HG03571 (cell line): ENCODE measurements around the gene WDR35.
"Not testable (repeated sequence)": the region's sequence is repeated elsewhere in the genome, so short reads cannot be mapped to it uniquely, and the experiment has no call there.

Experiments
- ATAC-seq: cut with Tn5 transposase; IDR thresholded peaks from one replicate; pipeline ENCODE4 v1.9.1; 2021; ENCODE audit not compliant: unreplicated experiment

WDR35 gene

DNA sequence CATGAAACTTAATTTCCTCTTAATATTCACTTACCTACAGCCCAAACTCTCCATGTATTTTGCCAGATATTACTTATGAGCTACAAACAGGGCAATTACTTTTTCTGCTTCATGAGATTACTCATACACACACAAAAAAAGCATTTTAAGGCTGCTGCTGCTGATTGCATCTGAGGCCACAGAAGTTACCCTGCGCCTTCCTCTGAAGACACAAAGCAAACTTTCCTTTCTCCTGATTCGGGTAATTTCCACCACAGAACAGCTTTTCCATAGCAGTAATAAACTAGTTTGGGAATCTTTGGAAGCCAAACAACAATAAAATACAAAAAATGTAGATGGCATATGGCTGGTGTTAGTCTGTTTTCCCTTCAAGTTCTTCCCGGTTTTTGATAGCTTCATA, 94.4 kb downstream of the WDR35 start:
- no peak for ATAC-seq

DNA sequence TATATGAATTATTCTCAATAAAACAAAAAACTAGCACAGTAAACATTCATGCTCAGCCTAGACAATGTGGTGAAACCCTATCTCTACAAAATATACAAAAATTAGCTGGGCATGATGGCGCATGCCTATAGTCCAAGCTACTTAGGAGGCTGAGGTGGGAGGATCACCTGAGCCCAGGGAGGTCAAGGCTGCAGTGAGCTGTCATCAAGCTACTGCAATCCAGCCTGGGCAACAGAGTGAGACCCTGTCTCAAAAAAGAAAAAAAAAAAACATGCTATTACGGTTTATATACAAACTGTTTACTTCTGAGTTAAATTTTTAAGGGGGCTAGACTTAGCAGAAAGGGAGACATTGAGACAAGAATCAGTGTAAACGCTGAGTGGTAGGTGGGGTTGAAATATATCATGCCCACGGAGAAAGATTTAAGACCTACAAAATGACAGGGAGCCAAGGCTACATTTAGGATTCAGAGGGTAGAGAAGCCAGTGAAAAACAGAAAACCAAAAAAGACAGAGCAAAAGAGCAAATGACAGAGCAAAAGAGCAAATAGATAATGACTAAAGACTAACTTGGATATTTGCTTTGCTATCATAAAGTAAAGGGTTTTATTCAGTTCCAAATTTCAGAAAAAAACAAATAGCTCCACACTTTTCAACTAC, 95.6 kb downstream of the WDR35 start:
- ATAC-seq: peak; percentile 14

DNA sequence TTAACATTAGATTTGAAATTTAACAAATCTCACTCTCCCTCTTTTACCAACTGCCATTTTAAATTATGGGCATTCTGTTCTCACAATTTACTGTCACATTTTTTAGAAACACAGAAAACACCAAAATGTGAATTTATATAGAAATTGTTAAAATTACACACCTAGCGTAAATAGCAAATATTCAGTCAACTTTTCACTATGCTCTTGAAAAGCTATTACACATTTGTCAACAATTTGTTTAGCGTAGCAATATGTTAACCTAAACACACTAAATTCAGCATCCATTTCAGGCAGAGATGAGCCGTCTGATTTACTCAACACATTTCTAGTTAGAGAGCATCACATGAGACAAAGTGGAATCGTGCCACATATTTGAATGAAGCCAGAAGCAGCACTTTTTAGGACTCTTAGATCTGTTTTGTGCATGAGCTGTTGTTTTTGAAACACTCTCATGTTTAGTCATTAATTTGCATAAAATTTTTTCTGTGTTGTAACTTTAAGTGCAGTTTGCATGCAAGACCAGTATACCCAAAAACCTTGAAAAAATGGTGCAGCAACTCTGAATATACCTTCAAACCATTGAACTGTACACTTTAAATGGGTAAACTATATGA, 96.3 kb downstream of the WDR35 start:
- peak; percentile 82 for ATAC-seq

DNA sequence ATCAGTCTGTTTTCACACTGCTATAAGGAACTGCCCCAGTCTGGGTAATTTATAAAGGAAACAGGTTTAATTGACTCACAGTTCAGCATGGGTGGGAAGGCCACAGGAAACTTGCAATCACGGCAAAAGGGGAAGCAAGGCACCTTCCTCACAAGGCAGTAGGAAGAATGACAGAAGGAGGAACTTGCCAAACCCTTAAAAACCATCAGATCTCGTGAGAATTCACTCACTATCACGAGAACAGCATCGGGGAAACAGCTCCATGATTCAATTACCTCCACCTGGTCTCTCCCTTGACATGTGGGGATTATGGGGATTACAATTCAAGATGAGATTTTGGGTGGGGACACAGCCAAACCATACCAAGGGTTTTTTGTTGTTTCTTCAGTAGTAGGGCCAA, 97.9 kb downstream of the WDR35 start:
- not testable (repeated sequence) for ATAC-seq

DNA sequence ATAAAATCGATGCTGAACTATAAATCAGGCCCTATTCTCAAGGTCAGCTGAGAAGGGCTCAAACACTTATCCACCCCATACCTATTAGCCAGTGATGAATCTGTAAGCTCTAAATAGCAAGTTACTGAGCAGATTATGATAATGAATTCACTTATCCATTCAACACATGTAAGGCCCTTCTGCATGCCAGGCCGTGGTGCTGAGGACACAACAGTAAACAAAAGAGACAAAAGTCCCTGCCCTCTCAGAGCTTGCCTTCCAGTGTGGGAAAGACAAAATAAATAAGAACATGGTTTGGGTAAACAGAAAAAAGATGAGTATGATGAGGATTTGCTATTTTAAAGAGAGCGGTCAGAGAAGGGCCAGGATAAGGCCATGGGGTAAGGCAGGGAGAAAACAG, 99.8 kb downstream of the WDR35 start:
- no peak for ATAC-seq

DNA sequence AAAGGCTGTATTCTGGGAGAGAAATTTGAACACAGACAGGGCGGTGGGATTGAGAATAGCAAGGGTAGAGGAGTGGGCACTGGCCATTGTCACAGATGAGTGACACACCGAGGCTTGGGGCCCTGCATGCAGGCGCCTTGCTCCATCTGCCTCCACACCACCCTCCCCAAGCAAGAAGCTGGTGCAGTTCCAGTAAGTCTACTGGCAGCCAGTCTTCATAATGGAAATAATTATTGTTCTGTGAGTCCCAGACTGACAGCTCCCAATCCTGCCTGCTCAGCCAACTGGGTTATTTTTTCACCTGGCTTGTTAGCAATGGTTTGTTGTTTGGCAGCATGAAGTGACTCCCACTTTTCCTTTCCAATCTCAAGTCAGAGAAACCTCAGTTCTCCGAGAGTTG, 101.1 kb downstream of the WDR35 start:
- ATAC-seq: no peak

DNA sequence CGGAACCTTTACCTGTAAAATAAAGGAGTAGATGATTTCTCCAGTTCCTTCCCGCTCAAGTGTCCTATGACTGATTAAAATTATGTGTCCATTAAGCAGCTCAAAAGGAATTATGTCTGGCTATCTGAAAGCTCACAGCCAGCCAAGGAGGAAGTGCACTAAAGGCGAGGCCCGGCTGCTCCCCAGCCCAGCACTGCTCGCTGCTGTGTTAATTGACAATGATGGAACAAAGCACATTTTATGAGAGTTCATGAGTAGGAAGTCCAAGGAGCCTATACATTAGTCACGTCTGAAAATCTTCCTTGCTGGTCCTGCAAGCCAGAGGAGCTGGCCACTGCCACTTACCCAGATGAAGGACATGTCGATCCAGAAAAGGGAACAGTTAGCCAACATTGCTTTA, 102.4 kb downstream of the WDR35 start:
- no peak for ATAC-seq

DNA sequence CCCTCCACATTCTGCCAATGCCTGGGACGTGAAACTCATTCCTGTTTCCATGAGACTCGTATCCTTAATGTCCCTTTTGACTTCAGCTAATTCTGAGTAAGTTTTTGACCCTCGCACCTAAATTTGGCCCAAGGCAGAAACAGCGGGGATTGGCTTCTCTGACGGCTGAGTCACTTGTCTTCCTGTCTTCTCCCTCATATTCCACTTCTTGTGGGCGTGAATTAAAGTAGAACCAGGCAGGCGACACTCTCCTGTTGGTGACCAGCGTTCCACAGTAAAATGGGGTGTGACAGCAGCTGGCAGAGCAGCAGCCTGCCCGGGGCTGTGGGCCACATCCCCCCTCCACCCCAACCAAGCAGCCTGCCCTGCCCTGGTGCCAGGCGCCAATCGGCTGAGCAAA, 103.6 kb downstream of the WDR35 start:
- no peak for ATAC-seq

DNA sequence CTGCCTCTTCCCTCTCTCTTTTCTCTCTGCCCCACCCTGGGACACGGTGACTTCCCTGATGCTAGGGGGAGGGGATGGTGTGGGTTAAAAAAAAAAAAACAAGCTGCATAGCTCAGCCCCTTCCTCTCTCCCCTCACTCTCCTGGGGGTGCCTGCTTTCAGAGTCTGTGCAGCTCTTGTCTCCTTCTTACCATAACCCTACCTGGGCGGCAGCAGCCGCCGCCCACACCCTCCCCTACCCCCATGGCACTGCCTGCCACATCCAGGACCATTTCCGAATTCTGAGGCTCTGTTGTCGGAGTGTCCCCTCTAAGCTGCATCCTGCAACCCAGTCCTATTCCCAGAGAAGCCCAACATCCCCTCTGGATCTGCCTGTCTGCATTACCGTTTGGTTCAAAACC, 104.1 kb downstream of the WDR35 start:
- ATAC-seq: no peak

DNA sequence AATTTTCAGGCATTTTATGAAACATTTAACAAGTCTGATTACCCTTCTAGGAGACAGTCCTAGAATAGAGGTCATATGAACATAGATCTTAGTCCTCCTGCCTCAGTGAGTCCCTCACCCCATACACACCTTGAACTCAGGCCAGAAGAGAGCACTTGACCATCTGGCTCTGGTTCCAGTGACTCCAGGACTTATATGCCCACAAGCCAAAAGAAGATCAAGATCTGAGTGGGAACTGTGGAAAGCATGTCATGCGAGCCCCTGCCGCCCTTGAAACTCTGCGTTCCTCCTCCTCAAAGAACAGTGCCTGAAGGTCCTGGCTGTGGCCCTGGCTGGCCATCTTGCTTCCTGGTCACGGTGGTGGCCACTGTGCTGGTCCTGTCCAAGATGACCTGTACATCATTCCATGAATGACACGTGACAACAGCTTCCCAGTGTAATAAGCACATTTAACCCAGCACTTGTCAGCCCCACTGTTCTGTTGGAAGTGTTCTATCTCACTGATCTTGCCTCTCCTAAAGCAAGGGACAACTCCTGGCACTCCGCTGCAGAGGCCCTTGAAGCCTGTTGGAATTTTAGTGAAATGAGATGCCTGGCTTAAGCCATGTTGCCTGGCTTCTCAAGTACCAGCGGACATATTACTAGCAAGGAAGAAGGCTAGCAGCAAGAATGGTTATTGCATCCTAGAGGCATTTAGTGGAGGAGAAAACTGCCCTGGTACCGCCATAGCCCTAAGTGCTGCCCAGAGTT, 105.8 kb downstream of the WDR35 start:
- ATAC-seq: no peak

DNA sequence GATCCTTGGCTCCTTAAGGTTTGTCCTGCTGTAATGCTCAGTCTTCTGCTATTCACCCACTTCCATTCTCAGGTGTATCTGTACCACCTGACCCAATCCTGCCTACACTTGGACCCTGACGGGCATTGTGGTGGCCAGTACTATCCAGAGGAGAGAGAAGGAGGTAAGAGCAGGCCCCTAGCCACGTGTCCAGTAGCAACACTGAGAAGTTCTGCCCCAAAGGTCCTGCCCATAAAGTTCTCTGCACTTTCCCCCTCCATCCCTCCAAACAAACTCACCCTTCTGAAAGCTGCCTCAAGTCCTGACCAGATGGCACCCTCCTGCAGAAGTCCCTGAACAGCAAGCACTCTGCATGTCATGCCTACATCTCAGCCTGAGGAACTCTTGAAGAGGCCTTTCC, 106.4 kb downstream of the WDR35 start:
- no peak for ATAC-seq

DNA sequence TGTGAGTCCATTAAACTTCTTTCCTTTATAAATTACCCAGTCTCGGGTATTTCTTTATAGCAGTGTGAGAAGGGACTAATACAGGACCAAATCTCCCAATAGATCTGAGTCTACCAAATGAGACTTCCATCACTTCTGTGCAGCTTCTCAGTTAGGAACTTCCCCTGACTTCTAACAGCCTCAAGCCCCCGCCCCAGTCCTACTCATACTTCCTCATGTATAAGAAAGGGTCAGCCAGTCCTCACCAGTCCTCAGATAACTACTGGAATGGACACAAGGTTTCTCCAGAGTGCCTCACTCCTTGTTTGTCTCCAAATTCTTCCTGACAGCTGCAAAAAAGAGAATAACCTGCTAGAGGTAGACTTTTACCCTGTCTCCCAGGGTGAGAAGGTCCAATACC, 107.6 kb downstream of the WDR35 start:
- no peak for ATAC-seq

DNA sequence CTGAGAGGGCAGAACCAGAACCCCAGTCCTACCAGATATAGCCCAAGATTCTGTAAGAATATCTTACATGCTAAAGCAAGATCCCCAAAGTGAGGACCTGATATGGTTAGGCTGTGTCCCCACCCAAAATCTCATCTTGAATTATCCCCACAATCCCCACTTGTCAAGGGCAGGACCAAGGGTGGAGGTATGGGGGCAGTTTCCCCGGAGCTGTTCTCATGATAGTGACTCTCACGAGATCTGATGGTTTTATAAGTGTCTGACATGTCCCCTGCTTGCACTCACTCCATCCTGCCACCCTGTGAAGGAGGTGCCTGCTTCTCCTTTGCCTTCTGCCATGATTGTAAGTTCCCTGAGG, 108.0 kb downstream of the WDR35 start:
- no peak for ATAC-seq

DNA sequence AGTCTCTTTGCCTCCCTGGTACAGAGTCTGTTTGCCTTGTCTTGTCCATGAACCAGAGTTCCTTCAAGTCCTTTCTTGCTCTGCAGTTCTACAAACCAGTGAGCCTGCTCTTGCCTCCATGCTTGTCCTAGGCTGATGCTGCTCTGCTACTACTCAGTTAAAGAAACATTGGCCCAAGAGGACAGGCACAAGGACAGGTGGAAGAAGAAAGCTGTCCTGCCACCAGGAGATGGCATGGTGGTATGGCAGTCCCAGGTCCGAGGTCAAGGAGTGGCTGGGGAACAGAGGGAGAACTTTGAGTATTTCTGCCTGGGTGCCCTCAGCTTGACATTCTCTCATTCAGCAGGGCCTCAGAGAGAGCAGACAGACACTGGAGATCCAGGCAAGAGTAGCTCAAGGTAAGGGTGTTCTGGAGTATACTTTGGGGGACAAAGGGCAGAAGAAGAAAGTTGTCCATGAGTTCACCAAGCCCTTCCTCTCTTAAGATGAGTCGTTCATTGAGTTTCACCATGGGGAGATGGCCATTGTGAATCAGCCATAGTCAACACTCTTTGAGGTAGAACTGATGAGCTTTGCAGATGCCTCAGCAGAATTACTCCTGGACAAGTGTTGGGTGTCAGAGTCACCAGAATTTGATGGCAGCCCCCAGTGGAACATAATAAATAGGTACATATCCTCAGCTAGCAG, 108.5 kb downstream of the WDR35 start:
- no peak for ATAC-seq

DNA sequence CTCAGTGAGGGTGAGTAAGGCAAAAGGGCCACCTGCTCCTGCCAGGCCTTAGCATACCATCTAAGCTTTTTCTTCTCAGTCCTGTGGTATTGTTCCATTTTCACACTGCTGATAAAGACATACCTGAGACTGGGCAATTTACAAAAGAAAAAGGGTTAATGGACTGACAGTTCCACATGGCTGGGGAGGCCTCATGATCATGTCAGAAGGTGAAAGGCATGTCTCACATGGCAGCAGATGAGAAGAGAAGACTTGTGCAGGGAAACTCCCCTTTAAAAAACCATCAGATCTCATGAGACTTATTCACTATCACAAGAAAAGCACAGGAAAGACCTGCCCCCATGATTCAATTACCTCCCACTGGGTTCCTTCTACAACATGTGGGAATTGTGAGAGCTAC, 109.7 kb downstream of the WDR35 start:
- not testable (repeated sequence) for ATAC-seq

DNA sequence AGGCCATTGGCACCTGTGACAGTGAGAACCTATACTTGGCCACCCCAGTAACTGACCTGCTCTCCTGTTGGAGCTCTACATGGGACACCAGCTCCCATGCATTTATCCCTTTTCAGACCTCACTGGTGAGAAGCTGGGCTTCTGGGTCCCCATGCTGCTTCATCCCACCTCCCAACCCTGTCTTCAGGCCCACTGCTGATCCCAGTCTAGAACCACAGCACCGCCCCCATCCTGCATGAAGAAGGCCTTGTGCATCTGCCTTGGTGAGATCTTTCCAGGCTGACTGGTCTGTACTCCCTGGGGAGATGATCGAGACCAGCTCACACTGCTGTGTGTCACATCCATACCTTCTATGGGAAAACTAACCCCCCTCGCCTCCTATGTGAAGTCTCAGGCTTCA, 110.8 kb downstream of the WDR35 start:
- no peak for ATAC-seq

DNA sequence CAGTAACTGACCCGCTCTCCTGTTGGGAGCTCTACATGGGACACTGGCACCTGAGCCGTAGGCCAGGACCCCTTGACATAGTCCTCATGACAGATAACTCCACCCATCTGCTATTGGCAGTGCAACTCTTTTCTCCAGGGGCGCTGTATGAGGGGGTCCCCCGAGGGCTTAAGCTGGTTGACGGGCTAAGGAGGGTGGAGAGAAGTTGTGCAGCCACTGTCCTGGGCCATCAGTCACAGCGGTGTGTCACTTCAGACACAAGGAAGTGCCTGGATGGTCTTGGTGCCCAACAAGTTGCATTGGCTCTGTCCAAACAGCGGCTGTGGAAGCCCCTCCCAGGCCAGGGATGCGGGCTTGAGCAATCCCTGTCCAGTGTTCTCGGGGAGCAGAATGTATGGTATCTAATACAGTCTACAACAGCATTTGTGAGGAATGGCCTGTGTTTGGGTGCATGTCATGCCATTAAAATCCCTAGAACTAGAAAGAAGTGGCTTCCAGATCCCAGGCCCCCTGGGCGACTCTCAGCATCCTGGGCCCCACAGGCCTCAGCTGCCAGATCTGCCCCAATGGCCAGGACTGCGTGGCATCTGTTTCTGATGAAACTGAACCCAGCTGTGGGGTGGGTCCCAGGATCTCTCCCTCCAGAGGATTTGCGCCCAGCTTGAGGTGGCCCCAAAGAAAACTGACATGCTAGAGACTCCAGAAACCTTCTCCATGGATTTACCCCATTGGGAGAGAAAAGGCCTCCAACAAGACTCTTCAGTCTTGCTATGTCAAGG, 111.4 kb downstream of the WDR35 start:
- no peak for ATAC-seq

DNA sequence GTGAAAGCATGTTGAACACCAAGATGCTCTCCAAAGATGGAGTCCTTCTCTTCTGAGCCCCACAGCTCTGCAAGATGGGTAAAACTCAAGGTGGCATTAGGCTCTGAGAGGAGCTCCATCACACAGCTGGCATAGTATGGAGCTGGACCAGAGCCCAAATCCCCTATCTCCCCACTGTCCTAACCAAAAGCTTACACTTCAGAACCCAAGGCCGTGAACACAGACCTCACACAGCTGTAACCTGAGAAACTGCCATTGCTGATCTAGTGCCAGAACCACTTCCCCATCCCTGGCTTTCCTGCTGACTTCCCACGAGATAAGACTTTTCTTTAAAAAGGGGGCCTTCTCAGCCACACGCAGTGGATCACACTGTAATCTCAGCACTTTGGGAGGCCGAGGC, 113.2 kb downstream of the WDR35 start:
- ATAC-seq: no peak

DNA sequence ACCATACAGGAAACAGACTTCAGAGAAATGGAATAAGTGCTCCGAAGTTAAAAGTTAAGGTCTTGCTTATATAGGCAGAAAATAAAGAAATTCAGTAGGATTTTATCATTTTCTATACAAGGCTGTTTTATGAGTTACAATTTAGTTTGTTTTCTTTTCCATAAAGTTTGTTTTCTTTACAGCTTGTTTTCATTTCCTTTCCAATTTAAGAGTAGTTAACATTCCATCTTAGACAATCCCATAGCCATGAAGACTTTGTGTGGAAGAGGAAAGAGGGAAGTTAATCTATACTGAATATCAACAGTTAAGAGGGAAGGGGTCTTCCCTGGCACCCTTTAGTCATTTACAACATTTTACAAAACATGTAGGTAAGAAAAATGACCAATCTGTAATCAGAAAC, 114.6 kb downstream of the WDR35 start:
- no peak for ATAC-seq

DNA sequence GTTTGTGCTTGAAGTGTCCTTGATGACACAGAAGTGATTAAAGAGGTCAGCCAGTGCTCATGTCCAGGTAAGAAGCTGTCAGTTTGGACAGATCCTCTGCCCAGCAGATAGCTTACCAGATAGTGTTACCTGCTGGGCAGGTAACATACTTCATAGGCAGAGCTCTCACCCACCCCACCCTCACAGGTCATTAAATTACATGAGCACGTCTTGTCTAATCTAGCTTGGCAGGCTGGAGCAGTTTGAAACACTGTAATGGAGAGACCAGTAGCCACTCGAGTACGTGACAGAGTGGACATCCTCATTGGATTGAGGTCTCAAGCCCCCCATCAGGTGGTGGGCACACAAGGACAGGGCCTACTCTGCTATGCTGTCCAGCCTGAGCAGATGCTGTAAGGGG, 115.2 kb downstream of the WDR35 start:
- ATAC-seq: no peak

DNA sequence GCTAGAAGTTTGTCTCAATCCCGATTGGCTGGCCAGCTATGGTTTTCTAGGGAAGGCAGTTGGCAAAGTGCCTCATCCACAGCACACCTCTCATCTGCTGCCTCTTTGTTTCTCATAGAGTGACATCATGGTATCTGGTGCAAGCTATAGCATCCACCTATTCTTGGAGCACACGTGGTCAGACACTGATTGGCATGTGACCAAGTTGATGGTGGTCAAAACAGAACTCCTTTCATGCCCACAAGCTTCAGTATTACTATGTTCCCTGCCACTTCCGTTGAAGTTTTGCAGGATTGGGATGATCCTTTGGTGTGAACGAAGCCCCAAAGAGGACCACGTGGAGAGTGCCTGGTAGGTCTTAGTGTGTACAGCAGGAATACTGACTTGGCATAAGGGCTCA, 116.9 kb downstream of the WDR35 start:
- no peak for ATAC-seq
